GM18907 (cell line): Measurements from ENCODE around the gene PSMB5.

Experiments
- ATAC-seq: cut with Tn5 transposase; IDR thresholded peaks from one replicate; pipeline ENCODE4 v1.9.1; 2021; ENCODE audit warnings: mild to moderate bottlenecking, moderate library complexity; ENCODE audit not compliant: unreplicated experiment

Gene PSMB5

DNA sequence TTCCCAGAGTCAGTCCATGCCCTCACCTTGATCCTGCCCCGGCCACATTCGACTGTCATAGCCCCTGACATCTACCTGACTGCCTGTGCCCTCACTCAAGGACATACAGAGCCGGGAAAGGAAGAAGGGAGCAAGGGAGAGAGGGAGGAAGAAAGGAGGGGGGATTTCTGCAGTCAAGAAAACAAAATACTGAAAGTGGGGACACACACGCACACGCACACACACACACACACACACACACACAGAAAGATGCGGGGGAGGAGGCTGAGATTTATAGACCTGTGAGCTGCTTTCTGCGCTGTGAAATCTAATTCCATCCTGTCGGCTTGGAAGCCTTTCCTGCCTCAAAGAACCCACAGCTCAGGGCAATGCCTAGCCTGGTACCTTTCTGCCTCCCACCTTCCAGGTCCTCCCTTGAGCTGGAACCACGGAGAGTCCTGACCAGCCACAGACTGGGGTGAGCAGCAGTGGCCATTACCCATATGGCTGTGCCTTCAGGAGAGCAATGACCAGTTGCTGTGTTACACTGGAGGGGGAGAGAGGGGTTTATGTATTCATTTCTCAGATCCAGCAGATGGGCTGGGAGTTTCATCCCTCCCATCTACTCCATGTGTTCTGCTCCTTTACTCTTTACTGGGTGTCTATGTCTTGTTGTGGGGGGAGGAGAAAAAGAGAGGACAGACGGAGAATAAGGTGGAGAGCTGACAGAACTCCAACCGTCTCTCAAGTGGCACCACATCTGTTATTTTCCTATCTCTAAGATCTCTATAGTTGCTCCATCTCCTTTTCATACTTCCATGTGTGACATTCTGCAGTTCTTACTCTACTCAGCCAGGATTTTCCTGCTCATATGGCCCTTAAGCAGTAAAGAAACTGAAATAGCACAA lies 37.7 kb downstream of the PSMB5 start:
- no peak for ATAC-seq

DNA sequence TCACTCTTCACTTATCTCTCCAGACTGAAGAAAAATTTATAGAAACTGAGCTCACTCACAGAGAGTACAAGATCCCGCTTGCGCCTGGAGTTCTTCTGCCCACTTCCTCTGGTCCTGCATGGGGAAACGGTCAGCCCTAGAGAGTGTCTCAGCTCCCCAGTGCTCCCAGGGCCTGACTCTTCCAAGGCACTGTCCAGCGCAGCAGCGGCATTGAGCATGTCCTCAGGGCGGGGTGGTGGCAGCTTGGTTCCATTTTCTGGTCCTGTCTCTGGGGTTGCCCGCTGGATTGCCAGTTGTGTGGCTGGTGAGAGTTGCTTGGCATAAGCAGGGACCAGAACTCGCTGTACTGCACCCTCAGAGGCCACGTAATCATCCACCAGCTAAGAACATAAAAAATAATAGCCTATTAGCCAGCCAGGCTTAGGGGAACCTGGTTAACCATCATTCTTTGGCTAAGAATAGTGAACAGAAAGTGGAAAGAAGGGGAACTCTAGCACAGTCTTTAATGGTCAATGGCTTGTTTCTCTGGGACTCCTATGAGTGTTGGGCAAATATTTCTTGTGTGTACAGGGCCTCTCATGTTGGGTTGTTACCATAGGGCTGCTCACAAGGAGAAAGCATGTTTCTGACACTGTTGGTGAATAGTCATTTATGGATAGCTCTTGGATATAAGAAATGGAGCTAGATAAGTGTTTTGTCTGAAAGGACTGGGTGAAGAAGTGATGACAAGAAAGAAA lies 38.6 kb downstream of the PSMB5 start:
- no peak for ATAC-seq

DNA sequence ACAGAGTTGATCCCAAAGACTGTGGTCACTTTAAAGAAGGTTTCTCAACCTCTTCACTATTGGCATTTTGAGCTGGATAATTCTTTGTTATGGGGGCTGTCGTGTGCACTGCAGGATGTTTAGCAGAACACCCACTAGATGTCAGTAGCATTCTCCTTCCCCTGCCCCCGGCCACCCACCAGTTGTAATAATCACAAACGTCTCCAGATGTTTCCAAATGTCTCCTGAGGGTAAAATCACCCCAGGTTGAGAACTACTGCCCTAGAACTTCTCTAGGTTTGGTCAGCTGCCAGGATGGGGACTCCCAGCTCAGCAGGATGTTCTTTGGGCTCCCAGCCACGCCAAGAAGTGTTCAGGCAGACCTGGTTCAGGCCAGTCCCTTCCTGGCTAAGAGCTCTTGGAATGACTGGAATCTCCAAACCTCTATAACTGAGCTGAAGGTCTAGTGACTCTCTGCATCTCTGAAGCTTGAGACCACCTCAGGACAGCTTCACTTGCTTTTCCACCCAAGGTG lies 39.9 kb downstream of the PSMB5 start:
- no peak for ATAC-seq

DNA sequence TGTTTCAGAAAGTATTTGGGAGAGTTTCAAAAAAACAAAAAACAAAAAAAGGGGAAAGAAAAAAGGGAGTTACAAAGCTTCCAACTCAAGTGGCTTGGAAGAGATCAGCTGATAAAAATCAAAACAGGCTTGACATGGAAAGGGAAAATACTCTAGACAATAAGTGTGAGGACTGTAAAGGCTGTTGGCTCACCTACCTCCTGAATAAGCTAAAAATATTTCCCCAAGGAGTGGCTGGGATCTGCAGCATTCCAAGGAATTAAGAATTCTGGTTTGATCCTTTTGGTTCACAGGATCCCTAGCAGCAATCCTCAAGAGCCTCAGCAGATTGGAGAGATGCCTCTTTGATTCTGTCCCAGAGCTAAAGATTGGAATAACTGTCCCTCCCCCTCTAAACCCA lies 41.2 kb downstream of the PSMB5 start:
- no peak for ATAC-seq

DNA sequence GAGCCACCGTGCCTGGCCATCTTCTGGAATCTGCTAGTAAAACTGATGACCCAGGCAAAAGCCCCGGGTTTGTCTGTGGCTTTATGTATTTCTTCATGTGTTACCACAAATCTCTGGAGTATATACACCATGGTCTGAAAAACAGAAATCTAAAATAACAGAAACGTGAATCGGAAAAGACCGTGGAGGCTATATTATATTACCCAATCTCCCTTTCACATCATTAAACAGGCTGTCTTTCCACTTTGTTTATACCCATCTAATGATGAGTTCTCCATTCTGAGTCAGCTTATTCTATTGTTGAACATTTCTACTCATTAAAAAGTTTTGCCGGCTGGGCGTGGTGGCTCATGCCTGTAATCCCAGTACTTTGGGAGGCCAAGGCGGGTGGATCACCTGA lies 42.8 kb downstream of the PSMB5 start:
- ATAC-seq: no peak

DNA sequence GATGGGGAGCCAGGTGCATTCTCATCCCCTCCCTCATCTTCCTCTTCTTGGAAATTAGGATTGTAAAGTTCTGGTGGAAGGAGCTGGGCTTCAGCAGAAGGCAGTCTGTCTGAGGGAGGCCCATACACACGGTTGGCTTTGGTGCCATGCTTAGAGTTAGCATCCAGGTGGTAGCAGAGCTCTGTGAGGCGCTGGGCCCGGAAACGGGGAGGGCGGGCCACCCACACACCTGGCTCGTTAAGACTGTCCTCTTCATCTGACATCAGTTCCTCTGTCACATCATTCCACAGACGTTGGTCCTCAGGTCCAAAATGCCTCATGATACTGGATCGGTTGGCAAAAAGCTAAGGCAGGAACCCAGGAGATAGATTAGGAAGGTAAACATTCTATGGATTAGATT lies 47.4 kb downstream of the PSMB5 start:
- ATAC-seq: no peak

DNA sequence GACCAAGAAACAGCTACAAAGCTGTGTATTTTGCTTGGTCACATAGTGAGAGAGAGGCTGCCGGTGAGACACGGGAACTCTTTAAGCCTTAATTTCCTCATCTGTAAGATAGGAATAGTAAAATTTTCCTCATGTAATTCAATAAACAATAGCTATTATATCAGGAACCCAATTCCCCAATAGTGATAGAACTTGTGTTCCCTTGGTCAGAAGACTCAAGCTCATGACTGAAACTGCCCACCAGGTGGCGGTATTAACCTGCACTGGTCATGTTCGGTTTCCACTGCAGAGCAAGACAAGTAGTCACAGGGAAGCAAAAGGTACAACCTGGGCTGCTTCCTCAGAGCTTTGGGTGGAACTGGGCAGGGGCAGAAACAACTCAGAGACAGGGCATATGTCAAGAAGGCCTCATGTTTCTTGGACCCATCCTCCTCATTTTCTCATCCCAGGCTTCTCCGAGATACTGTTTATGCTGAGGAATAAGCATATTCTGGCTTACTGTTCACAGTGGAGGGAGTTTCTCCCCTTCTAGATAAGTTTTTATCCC lies 48.1 kb downstream of the PSMB5 start:
- no peak for ATAC-seq

DNA sequence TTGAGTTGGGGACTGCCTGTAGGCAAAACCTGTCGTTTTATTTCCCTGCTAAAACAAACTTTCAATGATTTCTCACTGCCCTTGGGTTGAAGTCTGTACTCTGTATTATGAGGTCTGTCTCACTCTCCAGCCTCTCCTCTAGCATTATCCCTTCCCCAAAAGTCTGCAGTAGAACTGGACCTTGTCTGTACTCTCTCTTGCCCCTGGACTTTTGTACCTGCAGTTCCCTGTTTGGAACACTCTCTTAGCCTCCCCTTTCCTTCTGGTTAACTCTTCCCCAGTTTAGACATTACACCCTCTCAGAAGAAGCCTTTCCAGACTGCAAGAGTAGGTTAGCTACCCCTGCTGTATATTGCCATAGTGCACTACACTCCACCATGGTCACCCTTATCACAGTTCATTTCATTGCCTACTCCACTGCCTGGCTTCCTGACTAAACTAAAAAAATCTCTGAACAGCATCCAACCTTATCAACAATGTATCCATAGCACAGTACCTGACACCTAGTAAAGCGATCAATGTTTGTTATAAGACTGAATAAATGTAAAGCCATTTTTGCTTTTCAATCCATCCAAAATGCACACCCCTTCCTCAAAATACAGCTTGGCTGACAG lies 48.7 kb downstream of the PSMB5 start:
- ATAC-seq: no peak

DNA sequence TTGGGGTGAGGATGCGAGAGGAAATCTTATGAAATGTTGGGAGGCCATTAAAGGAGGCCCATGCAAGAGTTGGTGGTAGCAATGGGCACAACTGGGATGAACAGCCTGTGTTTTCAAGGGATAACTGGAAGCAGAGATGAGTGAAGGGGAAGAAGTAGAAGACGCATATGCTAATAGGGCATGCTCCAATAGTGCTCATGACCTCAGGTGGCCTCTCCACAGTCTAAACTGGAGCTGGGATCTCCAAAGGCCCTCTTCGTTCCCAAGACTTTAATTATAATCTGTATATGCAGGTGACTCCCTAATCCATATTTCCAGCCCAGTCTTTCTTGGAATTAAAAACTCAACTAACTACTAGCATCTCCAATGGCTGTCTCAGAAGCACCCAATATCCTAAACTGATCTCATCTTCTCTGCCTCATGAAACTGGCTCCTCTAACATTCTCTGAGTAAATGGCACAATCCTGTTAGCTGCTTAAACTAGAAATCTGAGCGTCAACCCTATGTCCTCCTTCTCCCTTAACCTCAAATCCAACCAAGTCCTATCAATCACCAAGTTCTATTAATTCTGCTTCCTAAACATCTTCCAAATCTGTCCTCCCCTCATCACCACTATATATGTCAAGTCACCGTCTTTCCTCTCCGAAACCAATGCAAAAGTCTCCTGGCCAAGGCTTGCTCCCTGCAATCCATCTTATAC lies 49.6 kb downstream of the PSMB5 start:
- no peak for ATAC-seq

DNA sequence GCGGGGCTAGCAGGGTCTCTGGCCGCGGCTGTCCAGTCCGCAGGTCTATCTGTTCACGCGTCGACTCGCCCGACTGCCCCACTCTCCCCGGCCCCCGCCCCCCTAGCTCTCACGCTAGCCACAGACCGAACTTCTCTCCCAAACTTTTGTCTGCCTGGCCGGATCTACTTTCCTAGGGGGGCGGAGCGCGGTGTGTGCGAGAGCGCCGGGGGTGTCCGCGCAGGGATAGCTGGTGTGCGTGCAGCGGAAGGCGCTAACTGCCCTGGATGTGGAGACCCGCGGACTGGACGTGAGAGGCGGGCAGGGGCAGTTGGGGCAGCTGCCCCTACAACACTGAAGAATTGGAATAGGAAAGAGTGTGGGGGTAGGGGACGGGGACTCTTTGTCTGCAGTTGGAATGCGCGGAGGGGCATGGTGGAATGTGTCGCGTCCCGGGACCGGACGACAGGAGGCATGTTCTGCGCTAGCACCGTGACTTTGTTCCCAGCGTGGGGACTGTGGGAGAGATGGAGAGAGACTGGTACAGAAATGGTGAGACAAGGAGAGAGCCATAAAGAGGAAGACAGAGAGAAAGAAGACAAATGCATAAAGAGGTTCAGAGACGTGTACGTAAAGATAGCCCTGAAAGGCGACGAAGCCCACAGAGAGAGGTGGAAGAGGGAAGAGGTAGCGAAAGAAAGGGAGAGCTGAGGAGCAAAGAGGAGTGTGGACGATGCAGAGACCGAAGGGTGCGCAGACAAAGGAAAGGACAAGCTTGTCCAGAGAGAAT lies 52.0 kb downstream of the PSMB5 start, which contains the start of gene AJUBA:
TSS of gene AJUBA (minus strand) at position 75 of the 769 bp plus-strand sequence. CDS start 285 bp downstream, outside the sequence.
- peak; percentile 53 for ATAC-seq

DNA sequence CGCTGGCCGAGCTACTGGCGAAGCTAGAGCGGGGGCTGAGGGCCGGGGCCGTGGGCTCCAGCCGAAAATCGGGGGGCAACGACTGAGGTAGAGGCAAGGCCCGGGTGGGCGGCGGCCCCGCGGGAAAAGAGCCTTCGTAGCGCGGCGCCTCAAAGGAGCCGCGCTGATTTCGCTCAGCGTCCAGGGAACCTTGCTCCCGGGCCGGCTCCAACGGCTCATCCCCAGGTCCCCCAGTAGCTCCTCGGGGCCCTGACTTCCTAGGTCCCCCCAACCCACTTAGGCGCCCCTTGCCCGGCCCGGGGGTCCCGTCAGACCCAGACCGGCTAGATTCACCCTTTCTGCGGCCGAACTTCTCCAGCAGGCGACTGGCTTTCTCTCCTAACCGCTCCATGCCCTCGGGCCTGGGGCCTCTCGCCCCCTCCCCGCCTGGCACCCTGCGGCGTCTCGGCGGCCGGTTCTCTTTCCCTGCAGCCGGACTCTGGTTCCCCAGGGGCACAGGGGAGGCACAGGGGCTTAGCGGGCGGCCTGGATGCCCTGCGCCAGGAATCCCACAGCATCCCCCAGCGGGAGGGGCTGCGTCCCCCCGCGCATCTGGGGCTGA lies 52.7 kb downstream of the PSMB5 start:
- peak; percentile 9 for ATAC-seq

DNA sequence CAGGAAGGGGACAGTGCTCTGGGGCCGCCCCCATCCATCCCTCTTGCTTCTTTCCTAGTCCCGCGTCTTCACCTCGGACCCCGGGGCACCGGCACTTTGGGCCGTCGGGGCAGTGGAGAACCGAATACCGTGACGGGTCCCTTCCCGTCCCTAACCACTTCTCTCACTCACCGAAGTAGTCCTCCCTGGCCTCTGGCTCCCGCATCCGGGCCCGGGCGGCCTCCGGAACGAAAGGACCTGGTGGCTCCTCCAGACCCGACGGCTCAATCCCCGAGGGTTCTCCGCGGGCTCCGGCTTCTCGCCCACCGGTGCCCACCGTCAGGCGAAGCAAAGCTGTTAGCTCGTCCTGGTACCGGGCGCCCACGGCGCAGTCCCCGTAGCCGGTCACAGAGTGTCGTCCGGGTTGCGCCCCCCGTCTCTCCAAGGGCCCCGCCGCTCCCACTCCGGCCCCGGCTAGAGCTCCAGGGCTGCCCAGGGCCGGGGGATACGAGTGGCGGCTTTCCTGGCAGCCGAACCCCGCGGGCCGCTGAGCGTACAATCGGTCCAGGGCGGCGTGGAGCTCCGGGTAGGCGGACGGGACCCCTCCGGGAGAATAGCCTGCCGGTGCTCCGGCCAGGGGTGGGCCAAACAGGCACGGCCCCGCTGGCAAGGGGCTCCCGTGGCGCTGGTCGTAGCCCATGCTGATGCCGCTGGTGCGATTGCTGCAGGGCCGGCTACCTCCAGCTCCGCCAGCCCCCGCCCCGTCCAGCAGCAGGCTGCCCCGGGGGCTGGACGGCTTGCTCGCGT lies 53.4 kb downstream of the PSMB5 start:
- ATAC-seq: no peak

DNA sequence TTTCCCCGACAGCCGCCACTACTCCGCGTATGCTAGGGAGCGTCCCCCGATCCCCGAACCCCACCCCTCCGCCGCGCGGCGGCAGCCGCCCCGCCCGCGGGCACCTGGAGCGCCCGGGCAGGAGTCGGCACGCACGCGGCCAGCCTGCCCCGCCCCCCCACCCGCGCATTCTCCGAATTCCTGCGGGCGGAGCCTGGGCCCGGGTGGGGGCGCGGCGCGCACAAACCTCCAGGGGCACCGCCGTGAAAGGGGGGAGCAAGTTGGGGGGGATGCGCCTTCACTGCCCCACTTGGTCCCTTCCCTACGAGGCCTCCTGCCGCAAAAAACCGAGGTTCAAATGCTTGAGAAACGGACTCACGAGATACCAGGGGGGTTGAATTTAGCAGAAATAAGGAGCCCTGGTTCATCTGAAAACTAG lies 54.0 kb downstream of the PSMB5 start:
- no peak for ATAC-seq

DNA sequence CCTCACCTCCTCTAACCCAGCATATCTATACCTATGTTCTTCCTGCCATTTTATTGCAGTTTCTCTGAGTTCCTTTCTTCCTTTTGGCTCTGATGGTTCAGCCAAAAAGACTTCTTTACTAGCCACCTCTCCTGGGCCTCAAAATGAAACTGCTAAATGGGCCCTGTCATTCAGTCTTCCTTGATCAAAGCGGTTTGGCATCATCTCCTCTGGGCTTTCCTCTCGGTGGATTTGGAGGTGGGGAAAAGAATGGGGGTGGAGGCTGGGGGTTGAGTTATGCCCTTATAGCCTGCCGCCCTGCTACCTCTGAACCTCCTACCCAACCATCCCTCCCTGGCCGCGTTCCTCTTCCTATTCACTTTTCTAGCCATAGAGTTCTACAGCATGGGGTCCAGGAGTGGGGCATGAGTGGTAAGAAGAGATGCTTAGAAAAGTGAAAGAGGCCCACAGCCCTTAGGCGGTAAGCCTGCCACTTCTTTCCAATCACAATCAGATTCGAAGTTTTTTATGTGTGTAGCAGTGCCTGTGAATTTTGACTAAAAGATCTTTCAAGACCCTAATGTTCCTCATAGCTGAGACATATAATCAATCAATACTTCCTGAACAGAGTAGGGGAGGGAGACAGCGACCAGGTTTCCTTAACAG lies 54.8 kb downstream of the PSMB5 start:
- ATAC-seq: no peak

DNA sequence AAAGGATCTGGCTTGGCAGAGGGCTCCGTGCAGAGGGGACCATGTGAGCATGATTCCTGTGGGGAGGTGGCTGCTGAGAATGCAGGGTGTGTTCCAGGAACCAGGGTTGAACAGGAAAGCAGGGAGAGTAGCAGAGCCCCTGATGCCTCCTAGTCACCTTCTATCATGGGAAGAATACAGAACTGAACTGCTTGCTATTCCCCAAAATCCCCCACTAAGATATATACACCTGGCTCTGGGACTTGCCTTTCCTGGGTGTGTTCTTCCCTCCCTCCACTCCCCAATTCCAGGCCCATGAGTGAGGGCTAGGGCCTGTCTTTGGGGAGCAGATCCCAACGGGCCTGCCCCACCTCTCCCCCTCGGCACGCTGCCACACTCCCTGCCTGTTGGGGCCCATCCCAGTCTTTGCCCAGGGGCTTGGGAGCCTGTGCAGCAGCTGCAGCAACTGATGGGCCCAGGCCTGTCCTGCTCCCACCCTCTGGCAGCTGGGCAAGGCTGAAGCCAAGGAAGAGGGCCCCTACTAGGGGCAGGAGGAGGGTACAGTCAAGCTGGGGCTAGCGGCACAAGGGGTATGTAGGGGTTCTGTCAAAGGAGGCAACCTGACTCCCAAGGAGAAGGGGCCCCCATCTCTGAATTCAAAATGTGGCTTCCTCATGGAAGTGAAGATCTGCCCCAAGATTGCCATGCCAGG lies 55.6 kb downstream of the PSMB5 start:
- no peak for ATAC-seq

DNA sequence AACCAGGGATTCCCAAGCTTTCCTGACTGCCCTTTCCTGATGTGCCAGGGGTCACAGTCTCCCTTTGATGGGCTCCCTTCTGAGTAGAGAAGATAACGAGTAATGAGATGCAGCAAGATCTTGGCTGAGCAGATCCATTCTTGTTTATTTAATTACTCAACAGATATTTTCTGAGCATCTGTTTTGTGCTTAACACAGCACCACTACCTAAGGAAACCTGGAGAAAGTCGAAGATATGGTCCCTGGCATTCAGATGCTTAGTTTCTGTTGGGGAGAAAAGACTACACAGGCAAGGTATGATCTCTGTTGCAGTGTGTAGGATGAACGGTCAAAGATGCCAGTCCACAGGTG lies 56.2 kb downstream of the PSMB5 start:
- no peak for ATAC-seq

DNA sequence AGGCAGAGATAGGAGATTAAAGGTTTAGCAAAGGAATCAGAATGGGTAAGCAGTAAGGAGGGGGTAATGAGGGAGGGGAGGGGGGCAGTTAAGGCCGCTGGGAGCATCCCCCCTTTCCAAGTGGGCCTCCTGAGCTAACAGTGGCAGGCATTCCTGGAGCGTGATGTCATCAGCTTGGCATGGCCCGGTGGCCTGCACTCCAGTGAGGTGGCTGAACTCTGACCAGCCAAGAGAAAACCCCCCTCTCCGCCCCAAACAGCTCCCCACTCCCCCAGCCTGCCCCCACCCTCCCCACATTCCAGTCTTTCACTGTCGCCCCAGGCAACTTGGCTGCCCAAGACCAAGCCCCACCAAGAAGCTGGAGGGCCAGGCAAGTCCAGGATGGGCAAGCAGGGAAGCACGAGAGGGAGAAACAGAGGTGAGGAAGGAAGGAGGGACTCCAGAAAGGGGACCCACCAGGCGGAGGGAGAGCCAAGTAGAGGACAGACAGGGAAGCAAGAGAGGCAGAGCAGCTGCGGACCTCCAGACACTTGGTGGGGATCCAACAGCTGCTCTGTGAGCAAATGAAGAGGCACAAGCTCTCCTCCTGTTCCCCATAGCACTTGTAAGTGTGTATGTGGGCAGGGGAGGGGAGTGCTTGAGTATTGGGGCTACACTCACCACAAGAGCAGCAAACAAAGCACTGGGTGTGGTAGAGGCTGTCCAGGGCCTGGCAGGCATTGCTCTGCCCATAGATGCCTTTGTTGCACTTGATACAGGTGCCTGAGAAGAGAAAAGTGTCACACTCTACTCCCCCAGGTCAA lies 56.8 kb downstream of the PSMB5 start:
- no peak for ATAC-seq
